ENCODE results near the gene ZBTB17.

ZBTB17 gene

GRCh38 chr1:15952317-15953258 is 23.3 kb downstream of the ZBTB17 start:
- no peak overlapping the region for H3K27ac ChIP-seq (ENCODE audit: low read length)
- TF ChIP-seq EZH2phosphoT487 (IDR thresholded peaks at IDR 0.05; ENCODE audit: low read depth) (no peak), CTCF (IDR thresholded peaks at IDR 0.05; ENCODE audit: low read depth, low read length) (no peak)
- H3K9me3 ChIP-seq (ENCODE audit: insufficient read depth, low read length): no peaks in the 10 kb centered on the region
- H2AFZ ChIP-seq (ENCODE audit: low read depth, low read length): no peak overlapping the region
- peaks cover 40% of the 10 kb centered on the region for H3K4me1 ChIP-seq (ENCODE audit: low read length)
- no peak overlapping the region for H3K4me3 ChIP-seq (ENCODE audit: low read length)
- no peaks in the 10 kb centered on the region; the same call in 1 of the 2 replicates for H4K20me1 ChIP-seq (ENCODE audit: insufficient read depth, low read length)
- H3K79me2 ChIP-seq (ENCODE audit: low read length): peaks cover 4% of the 10 kb centered on the region; the same call in 1 of the 2 replicates
- no peak overlapping the region for H3K4me2 ChIP-seq (ENCODE audit: low read length)
- H3K9ac ChIP-seq (ENCODE audit: low read length): no peak overlapping the region
- peaks cover 4% of the 10 kb centered on the region for H3K36me3 ChIP-seq (replicated peaks; ENCODE audit: low read depth, low read length)
- H3K27me3 ChIP-seq (ENCODE audit: low read depth, low read length): no peaks in the 10 kb centered on the region

GRCh38 chr1:15951341-15952153 is 24.4 kb downstream of the ZBTB17 start:
- Histone ChIP-seq H3K79me2 (ENCODE audit: low read length) (peaks cover 4% of the 10 kb centered on the region; the same call in 1 of the 2 replicates), H3K4me1 (ENCODE audit: low read length) (peaks cover 42% of the 10 kb centered on the region), H3K27me3 (ENCODE audit: low read depth, low read length) (no peaks in the 10 kb centered on the region), H3K36me3 (replicated peaks; ENCODE audit: low read depth, low read length) (peaks cover 10% of the 10 kb centered on the region), H3K27ac (ENCODE audit: low read length) (no peak overlapping the region), H2AFZ (ENCODE audit: low read depth, low read length) (no peak overlapping the region), H3K9ac (ENCODE audit: low read length) (no peak overlapping the region), H3K4me2 (ENCODE audit: low read length) (no peak overlapping the region), H4K20me1 (ENCODE audit: insufficient read depth, low read length) (no peaks in the 10 kb centered on the region; the same call in 1 of the 2 replicates), H3K9me3 (ENCODE audit: insufficient read depth, low read length) (no peaks in the 10 kb centered on the region), H3K4me3 (ENCODE audit: low read length) (no peak overlapping the region)
- TF ChIP-seq CTCF (IDR thresholded peaks at IDR 0.05; ENCODE audit: low read depth, low read length) (no peak), EZH2phosphoT487 (IDR thresholded peaks at IDR 0.05; ENCODE audit: low read depth) (no peak)

DNA sequence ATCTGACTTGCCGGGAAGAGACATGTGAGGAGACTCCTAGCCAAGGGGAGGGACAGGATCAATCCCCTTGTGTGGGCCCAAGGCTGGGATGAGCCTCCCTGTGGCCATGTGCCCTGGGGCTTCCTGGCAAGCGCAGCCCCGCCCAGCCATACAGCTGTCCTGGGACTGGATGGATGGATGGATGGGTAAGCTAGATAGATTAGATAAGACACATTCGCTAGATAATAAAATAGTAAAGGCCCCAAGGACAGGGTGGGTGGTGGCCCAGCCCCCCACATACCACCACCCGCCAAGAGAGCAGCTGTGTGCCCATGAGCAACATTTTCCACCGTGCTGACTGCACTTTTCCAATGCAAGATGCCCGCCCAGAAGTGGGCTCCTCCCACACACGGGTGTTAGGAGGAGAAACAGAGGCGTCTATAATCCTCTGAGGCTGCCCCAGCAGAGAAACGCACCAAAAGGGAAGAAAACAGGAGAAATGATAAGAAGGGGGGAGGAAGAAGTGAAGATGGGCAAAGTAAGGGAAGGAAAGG is 25.1 kb downstream of the ZBTB17 start:
- no peak overlapping the region for H3K9ac ChIP-seq (ENCODE audit: low read length)
- no peak for TF ChIP-seq EZH2phosphoT487 (IDR thresholded peaks at IDR 0.05; ENCODE audit: low read depth)
- TF ChIP-seq CTCF (IDR thresholded peaks at IDR 0.05; ENCODE audit: low read depth, low read length): no peak
- peak overlapping the region; percentile 79; the same call in 1 of the 2 replicates for H3K4me2 ChIP-seq (ENCODE audit: low read length)
- H4K20me1 ChIP-seq (ENCODE audit: insufficient read depth, low read length): no peaks in the 10 kb centered on the region; the same call in 1 of the 2 replicates
- H3K27ac ChIP-seq (ENCODE audit: low read length): no peak overlapping the region; the same call in 1 of the 2 replicates
- peaks cover 42% of the 10 kb centered on the region for H3K4me1 ChIP-seq (ENCODE audit: low read length)
- peaks cover 10% of the 10 kb centered on the region for H3K36me3 ChIP-seq (replicated peaks; ENCODE audit: low read depth, low read length)
- no peak overlapping the region for H3K4me3 ChIP-seq (ENCODE audit: low read length)
- no peaks in the 10 kb centered on the region for H3K9me3 ChIP-seq (ENCODE audit: insufficient read depth, low read length)
- H3K27me3 ChIP-seq (ENCODE audit: low read depth, low read length): no peaks in the 10 kb centered on the region
- no peak overlapping the region for H2AFZ ChIP-seq (ENCODE audit: low read depth, low read length)
- H3K79me2 ChIP-seq (ENCODE audit: low read length): peaks cover 4% of the 10 kb centered on the region; the same call in 1 of the 2 replicates
